SK-N-DZ (cell line): ENCODE measurements around the gene CPT1A.

Experiments used
- DNase-seq: peaks from one replicate; pipeline ENCODE4 v3.0.0-alpha.2; 2015; ENCODE audit warnings: low spot score

CPT1A gene

GRCh38 chr11:68710409-68710808, 131.3 kb downstream of the CPT1A start:
- DNase-seq, result no peak

GRCh38 chr11:68709062-68709461, 132.7 kb downstream of the CPT1A start:
- no peak for DNase-seq

- no peak for DNase-seq
Measured at GRCh38 chr11:68707527-68707926, 134.2 kb downstream of the CPT1A start.

GRCh38 chr11:68704887-68705286, 136.8 kb downstream of the CPT1A start:
- peak; percentile 40 for DNase-seq
